ENCODE measurements around the gene RAB1A.
"Not testable (repeated sequence)": the region's sequence is repeated elsewhere in the genome, so short reads cannot be mapped to it uniquely, and the experiment has no call there.

The RAB1A gene

DNA sequence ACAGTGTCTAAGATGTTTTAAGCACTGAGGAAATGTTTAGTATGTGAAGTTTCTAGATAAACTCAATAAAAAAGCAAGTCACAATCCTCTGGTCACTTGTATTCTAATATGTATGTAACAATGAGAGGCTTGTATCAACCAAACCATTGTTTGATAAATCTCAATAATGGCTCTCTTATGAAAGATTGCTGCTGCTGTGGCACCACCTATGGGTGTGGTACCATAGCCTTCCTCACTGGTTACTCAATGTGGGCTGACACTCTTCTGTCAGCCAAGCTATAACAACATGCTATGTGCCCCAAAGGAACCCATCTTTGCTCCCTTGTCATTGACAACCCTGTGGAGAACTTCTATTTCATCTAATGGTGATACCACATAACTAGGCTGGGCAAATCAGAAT is 12.6 kb upstream of the RAB1A start:
- DNase-seq (ENCODE audit: low read depth), result no peak
- H3K4me3 ChIP-seq (ENCODE audit: low read depth, low read length), result no peak overlapping the region

DNA sequence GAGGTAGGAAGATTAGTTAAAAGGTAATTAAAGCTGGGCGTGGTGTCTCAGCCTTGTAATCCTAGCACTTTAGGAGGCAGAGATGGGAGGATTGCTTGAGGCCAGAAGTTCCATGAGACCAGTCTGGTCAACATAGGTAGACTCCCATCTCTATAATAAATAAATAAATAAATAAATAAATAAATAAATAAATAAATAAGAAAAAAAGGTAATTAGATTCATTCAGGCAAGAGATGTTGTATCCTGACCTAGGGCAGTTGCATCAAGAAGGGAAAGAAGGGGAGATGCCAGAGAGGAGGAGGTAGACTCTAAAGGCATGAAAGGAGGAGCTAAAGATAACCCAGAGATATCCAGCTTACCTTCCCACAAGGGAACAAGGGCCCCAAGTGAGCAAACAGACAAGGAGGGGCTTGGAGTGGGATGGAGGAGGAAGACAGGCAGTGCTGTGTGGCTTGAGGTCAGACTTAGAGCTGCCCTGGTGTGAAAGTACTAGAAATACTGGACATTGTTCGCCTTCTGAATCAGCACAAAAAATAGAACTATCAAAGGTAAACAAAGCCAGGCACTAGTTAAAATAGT is 7.4 kb upstream of the RAB1A start:
- no peak overlapping the region for H3K4me3 ChIP-seq (ENCODE audit: low read depth, low read length)
- no peak for DNase-seq (ENCODE audit: low read depth)

GRCh38 chr2:65136253-65136652 is 6.3 kb upstream of the RAB1A start:
- no peak for DNase-seq (ENCODE audit: low read depth)
- H3K4me3 ChIP-seq (ENCODE audit: low read depth, low read length), result no peak overlapping the region

- no peak for DNase-seq (ENCODE audit: low read depth)
- no peak overlapping the region for H3K4me3 ChIP-seq (ENCODE audit: low read depth, low read length)
Measured at GRCh38 chr2:65134158-65134557, 4.3 kb upstream of the RAB1A start.

DNA sequence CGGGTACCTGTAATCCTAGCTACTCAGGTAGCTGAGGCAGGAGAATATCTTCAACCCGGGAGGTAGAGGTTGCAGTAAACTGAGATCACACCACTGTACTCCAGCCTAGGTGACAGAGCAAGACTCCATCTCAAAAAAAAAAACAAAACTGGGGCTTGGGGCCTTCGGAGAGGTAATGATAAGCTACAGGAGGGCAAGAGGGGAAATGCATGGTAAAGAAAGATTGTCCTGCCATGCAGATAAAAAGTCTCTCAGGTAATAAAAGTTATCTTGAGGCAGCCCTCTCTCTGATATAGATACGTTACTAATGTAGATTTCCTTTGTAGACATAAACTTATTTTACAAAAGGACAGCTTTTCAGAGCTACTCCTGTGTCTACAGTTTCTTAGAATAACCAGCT is 3.7 kb upstream of the RAB1A start:
- no peak for DNase-seq (ENCODE audit: low read depth)
- H3K4me3 ChIP-seq (ENCODE audit: low read depth, low read length), result no peak overlapping the region

DNA sequence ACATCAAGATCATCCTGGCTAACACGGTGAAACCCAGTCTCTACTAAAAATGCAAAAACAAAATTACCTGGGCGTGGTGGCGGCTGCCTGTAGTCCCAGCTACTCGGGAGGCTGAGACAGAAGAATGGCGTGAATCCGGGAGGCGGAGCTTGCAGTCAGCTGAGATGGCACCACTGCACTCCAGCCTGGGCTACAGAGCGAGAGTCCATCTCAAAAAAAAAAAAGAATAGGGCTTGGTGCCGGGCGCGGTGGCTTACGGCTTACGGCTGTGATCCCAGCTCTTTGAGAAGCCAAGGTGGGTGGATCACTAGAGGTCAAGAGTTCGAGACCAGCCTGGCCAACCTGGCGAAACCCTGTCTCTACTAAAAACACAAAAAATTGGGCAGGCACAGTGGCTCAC is 3.0 kb upstream of the RAB1A start:
- DNase-seq (ENCODE audit: low read depth); H3K4me3 ChIP-seq (ENCODE audit: low read depth, low read length): not testable (repeated sequence)

- H3K4me3 ChIP-seq (ENCODE audit: low read depth, low read length), result peak overlapping the region; percentile 56
- no peak for DNase-seq (ENCODE audit: low read depth)
Measured at GRCh38 chr2:65130664-65131175, 814 bp upstream of the RAB1A start.

GRCh38 chr2:65129286-65129825 is 550 bp downstream of the RAB1A start:
- H3K4me3 ChIP-seq (ENCODE audit: low read depth, low read length), result peak overlapping the region; percentile 95
- no peak for DNase-seq (ENCODE audit: low read depth)

DNA sequence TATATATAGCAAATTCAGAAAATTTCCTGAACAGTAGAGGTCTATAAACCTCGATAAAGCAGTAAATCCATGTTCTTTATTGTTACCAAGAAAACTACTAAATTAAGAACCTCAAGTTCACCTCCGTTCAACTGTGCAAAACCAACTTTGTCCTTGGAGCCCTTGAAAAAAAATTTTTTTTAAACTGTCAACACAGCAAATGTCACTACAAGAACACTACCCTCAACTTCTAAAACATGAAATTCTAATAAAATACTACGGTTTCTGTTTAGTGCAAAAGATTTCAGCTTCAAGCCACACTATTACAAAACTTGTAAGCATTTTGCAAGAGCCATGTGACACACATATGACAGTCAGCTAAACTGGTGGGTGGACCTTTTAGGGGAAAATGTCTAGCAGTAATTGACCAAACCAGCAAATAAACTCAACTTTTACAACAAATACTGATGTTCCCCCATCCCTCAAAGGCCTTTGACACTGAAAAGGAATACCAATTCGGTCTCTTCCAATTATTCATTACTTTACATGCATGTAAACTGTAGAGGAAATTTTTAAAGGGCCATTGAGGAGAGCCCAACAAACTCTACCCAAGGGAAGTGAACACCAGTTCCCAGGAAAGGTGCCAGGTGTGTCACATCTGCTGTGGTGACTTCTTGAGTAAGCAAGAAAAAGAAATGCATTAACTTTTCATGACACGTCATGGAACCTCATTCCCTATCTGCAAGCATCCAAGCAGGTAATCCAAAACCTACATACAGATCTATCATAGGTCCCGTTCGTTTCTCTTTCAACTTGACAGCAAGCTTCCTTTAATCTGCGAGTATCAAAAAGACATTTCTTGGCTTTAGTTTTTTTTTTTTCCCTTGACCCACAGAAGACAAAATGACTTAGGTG is 1.4 kb downstream of the RAB1A start:
- peak; percentile 4 for DNase-seq (ENCODE audit: low read depth)
- H3K4me3 ChIP-seq (ENCODE audit: low read depth, low read length), result peak overlapping the region; percentile 95

DNA sequence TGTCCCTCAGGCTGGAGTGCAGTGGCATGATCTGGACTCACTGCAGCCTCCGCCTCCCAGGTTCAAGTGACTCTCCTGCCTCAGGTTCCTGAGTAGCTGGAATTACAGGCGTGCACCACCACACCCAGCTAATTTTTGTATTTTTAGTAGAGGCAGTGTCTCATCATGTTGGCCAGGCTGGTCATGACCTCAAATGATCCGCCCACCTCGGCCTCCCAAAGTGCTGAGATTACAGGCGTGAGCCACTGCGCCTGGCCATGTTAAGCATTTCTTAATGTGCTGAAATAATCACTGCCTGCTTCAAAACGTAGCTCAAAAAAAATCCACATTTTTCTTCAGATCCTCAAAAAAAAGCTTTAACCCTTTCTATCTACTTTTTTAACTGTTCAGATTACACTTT is 4.4 kb downstream of the RAB1A start:
- not testable (repeated sequence) for DNase-seq (ENCODE audit: low read depth); H3K4me3 ChIP-seq (ENCODE audit: low read depth, low read length)

- H3K4me3 ChIP-seq (ENCODE audit: low read depth, low read length), result no peak overlapping the region
- DNase-seq (ENCODE audit: low read depth), result no peak
Measured at GRCh38 chr2:65122313-65122712, 7.6 kb downstream of the RAB1A start.

DNA sequence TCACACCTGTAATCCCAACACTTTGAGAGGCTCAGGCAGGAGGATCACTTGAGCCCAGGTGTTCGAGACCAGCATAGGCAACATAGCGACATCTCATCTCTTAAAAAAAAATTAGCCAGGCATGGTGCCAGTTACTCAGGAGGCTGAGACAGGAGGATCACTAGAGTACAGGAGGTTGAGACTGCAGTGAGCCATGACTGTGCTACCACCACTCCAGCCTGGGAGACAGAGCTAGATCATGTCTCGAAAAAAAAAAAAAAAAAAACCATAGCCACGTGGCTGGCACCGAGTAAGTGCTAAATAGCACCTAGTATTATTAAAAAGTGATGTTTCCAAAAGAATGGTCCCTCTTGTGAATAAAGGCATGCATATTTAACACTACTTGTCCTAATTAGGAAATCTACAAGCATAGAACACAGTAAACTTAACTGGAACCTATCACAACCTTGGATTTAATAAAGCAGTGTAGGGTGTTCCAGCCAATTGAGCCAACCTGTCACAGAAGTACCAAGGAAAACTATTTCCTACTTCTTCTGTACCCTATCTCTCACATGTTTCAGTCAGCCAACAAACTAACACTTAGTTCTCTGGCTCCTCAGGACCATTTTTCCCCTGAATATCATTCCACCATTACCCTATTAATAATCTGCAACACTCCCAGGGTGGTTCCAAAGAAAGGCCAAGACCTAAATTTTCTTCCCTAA is 8.8 kb downstream of the RAB1A start:
- H3K4me3 ChIP-seq (ENCODE audit: low read depth, low read length), result no peak overlapping the region
- no peak for DNase-seq (ENCODE audit: low read depth)

- no peak for DNase-seq (ENCODE audit: low read depth)
- H3K4me3 ChIP-seq (ENCODE audit: low read depth, low read length), result no peak overlapping the region
Measured at GRCh38 chr2:65116645-65117044, 13.3 kb downstream of the RAB1A start.

- DNase-seq (ENCODE audit: low read depth), result no peak
- H3K4me3 ChIP-seq (ENCODE audit: low read depth, low read length), result no peak overlapping the region
Measured at GRCh38 chr2:65114921-65115320, 15.0 kb downstream of the RAB1A start.

- H3K4me3 ChIP-seq (ENCODE audit: low read depth, low read length), result no peak overlapping the region
- no peak for DNase-seq (ENCODE audit: low read depth)
Measured at GRCh38 chr2:65113816-65114215, 16.1 kb downstream of the RAB1A start.

DNA sequence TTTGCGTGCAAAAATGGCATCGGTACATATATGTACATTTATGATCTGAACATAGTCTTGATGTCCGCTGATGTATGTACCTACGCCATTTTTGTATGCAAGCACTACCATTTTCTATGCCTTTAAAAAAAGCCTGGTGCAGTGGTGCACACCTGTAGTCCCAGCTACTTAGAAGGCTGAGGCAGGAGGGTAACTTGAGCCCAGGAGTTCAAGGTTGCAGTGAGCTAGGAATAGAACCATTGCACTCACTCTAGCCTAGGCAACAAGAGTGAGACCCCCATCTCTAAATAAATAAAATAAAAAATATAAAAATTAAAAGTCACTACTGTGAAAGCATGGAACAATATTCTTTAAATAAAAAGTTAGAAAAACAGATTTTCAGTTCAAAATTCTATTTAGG is 16.7 kb downstream of the RAB1A start:
- no peak for DNase-seq (ENCODE audit: low read depth)

DNA sequence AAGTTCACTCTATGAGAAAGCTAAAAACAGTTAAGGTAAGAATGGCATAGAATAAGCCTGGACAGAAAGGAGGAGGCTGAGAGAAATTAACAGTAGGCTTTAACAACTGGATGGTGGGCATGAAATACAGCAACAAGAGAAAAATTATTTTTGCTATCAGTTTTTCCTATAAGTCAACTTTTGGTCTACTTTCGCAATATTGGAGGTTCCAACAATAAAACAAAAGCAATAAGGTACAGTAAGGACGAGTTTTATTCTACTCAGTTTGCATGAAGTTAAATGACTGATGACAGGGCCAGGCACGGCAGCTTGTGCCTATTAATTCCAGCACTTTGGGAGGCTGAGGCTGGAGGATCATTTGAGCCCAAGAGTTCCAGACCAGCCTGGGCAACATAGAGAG is 17.3 kb downstream of the RAB1A start:
- no peak for DNase-seq (ENCODE audit: low read depth)
- H3K4me3 ChIP-seq (ENCODE audit: low read depth, low read length), result no peak overlapping the region

More for the DNA sequence above, 16.7 kb downstream of the RAB1A start:
- no peak overlapping the region for H3K4me3 ChIP-seq (ENCODE audit: low read depth, low read length)

DNA sequence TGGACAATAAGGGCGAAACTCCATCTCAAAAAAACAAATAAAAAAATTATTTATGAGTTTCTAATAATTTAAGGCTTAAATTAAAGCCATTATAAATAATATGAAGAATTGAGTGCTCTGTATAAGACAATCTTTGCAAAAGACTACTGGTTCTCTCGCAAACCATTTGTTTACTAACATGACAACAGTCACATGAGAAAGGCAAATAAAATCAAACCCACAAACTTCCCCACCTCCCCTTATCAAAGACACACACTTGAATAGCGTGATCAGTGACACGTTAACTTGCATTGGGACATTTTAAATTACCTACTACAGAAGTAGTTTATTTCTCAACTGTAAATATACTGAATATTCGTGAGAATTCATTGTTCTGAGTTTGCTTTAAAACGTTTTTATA is 21.1 kb downstream of the RAB1A start:
- H3K4me3 ChIP-seq (ENCODE audit: low read depth, low read length), result no peak overlapping the region

GRCh38 chr2:65107530-65107929 is 22.4 kb downstream of the RAB1A start:
- no peak overlapping the region for H3K4me3 ChIP-seq (ENCODE audit: low read depth, low read length)
- DNase-seq (ENCODE audit: low read depth), result no peak

More for the DNA sequence above, 21.1 kb downstream of the RAB1A start:
- DNase-seq (ENCODE audit: low read depth), result no peak
